Transverse colon (tissue), 4 donors: Measurements from ENCODE around the gene ERP44.

Experiments used
- CTCF ChIP-seq, 5 experiments: fragments of 200-600 bp in 3 of 5; fragments of 450-650 bp in 2 of 5; sonication (generic) in 3 of 5; IDR thresholded peaks; 1 replicate in 2 of 5; 2 replicates in 3 of 5; pipeline ENCODE4 v1.5.1; 2016 to 2017; ENCODE audit warnings: antibody characterized with exemption in 5 of 5, inconsistent platforms in 3 of 5, mild to moderate bottlenecking in 2 of 5, moderate library complexity in 1 of 5
- POLR2A ChIP-seq: fragments of 450-650 bp; IDR thresholded peaks from one replicate; pipeline ENCODE4 v1.6.1; 2016; ENCODE audit warnings: antibody characterized with exemption, mild to moderate bottlenecking, moderate library complexity
- POLR2AphosphoS5 ChIP-seq, 3 donors: sonication (generic); formaldehyde crosslinking; IDR thresholded peaks; one replicate each; pipeline ENCODE4 v1.6.1; 2016; ENCODE audit warnings: antibody characterized with exemption in 3 of 3

GRCh38 chr9:100020121-100020795, 78.5 kb downstream of the ERP44 start:
- TF ChIP-seq POLR2A = no peak
- no peak for TF ChIP-seq POLR2AphosphoS5 (IDR thresholded peaks at IDR 0.05)
- TF ChIP-seq CTCF (IDR thresholded peaks at IDR 0.05) = no peak
